K562 (cell line): Measurements from ENCODE around the gene RPS17. TPM values are rescaled to one million over a fixed set of nuclear protein-coding genes. Genes with fewer than 3 reads are reported as not detected.

Experiments used
- BRF1 ChIP-seq: IDR thresholded peaks from 3 replicates; pipeline ENCODE4 v1.6.1; 2011; ENCODE audit warnings: borderline replicate concordance, mild to moderate bottlenecking; ENCODE audit not compliant: insufficient read length; ENCODE audit errors: extremely low read depth
- MAFG ChIP-seq: fragments of 450-650 bp; conservative IDR thresholded peaks from 2 replicates; pipeline ENCODE4 v1.6.1; 2016; ENCODE audit warnings: missing genetic modification characterization, missing compliant biosample characterization
- MEIS2 ChIP-seq: fragments of 450-650 bp; IDR thresholded peaks from 2 replicates; pipeline ENCODE4 v1.6.1; 2014; ENCODE audit warnings: mild to moderate bottlenecking; ENCODE audit not compliant: partially characterized antibody
- MYBL2 ChIP-seq, 2 experiments: fragments of 450-650 bp in 1 of 2; sonication (generic) in 1 of 2; formaldehyde crosslinking in 1 of 2; IDR thresholded peaks; 2 replicates each; pipeline versions ENCODE4 v1.6.1 to v1.8.1; 2017 to 2022; ENCODE audit warnings: borderline replicate concordance in 1 of 2, inconsistent platforms in 1 of 2, low read depth in 1 of 2, mild to moderate bottlenecking in 1 of 2, missing genetic modification reagents in 1 of 2, moderate library complexity in 1 of 2
- NRF1 ChIP-seq, 2 experiments: fragments of 450-650 bp; IDR thresholded peaks in 1 of 2; conservative IDR thresholded peaks in 1 of 2; 2 replicates each; pipeline ENCODE4 v1.6.1; 2014; ENCODE audit warnings: mild to moderate bottlenecking in 2 of 2
- PURB ChIP-seq: sonication (generic); formaldehyde crosslinking; IDR thresholded peaks from 2 replicates; pipeline ENCODE4 v1.9.0; 2021; ENCODE audit warnings: low read depth, mild to moderate bottlenecking, missing genetic modification reagents
- ZBED1 ChIP-seq: IDR thresholded peaks from 2 replicates; pipeline ENCODE4 v1.6.1; 2014
- ZBTB7A ChIP-seq: IDR thresholded peaks from 2 replicates; pipeline ENCODE4 v1.6.1; 2011; ENCODE audit warnings: low read depth, mild to moderate bottlenecking, low read length, moderate library complexity, borderline replicate concordance; ENCODE audit not compliant: control insufficient read depth
- ZNF239 ChIP-seq: fragments of 250-450 bp; sonication (Bioruptor Pico); IDR thresholded peaks from 2 replicates; pipeline ENCODE4 v1.4.0; 2020; ENCODE audit warnings: mild to moderate bottlenecking
- ZNF551 ChIP-seq: fragments of 250-450 bp; sonication (Bioruptor Pico); IDR thresholded peaks from 2 replicates; pipeline ENCODE4 v1.5.0; 2021; ENCODE audit warnings: mild to moderate bottlenecking, moderate library complexity
- ZNF75A ChIP-seq: fragments of 450-650 bp; formaldehyde crosslinking; IDR thresholded peaks from 2 replicates; pipeline ENCODE4 v1.4.0; 2020; ENCODE audit warnings: mild to moderate bottlenecking
- ZNF785 ChIP-seq: fragments of 250-450 bp; sonication (Bioruptor Pico); IDR thresholded peaks from 2 replicates; pipeline ENCODE4 v1.4.0; 2020; ENCODE audit warnings: mild to moderate bottlenecking
- polyA plus RNA-seq, 8 experiments: library from polyadenylated mRNA; depleted of rRNA in 4 of 8; stranded (reverse) in 5 of 8; unstranded in 3 of 8; fragments of >200 nt; fragmentation: Nextera tagmentation in 2 of 8; fragmentation: Illumina TruSeq in 1 of 8; extraction: Ambion mirVana in 2 of 8; extraction: Trizol in 1 of 8; gene quantifications; 2 replicates each; pipeline versions ENCODE4 v1.2.1 to v1.2.3, GENCODE V29; 2011 to 2014; ENCODE audit warnings: inconsistent platforms in 1 of 8, missing spikeins in 1 of 8
- total RNA-seq, 7 experiments: library from RNA; depleted of rRNA in 6 of 7; stranded (reverse); fragments of >200 nt in 6 of 7; fragmentation: Illumina TruSeq in 2 of 7; extraction: Trizol in 2 of 7; gene quantifications; 2 replicates each; pipeline versions ENCODE4 v1.2.1 to v1.2.3, GENCODE V29; 2011 to 2021; ENCODE audit warnings: low replicate concordance in 1 of 7
- TF ChIP-seq, protein P1 (sequence below): fragments of 150-350 bp; conservative IDR thresholded peaks from 2 replicates; pipeline ENCODE4 v1.6.1; 2014; ENCODE audit warnings: low read length
- TF ChIP-seq, protein P2 (sequence below): IDR thresholded peaks from 2 replicates; pipeline ENCODE4 v1.6.1; 2012; ENCODE audit warnings: low read depth, low read length, improper control_type of control experiment, borderline replicate concordance
- TF ChIP-seq, protein P3 (sequence below), 2 experiments: fragments of 450-650 bp in 1 of 2; sonication (generic) in 1 of 2; formaldehyde crosslinking in 1 of 2; IDR thresholded peaks in 1 of 2; conservative IDR thresholded peaks in 1 of 2; 2 replicates each; pipeline versions ENCODE4 v1.6.1 to v1.8.1; 2016 to 2023; ENCODE audit warnings: mild to moderate bottlenecking in 2 of 2, moderate library complexity in 2 of 2, inconsistent platforms in 1 of 2, missing genetic modification reagents in 1 of 2
- TF ChIP-seq, protein P4 (sequence below): sonication (generic); formaldehyde crosslinking; IDR thresholded peaks from 2 replicates; pipeline ENCODE4 v1.8.0; 2023; ENCODE audit warnings: mild to moderate bottlenecking, missing genetic modification reagents

The RPS17 gene
- total and polyA plus RNA-seq, 9 of the 15 experiments (the other 6 are each of a cell fraction or from before 2014, with no cell fraction given): 1,988 to 6,515 (median 5,229) TPM

DNA sequence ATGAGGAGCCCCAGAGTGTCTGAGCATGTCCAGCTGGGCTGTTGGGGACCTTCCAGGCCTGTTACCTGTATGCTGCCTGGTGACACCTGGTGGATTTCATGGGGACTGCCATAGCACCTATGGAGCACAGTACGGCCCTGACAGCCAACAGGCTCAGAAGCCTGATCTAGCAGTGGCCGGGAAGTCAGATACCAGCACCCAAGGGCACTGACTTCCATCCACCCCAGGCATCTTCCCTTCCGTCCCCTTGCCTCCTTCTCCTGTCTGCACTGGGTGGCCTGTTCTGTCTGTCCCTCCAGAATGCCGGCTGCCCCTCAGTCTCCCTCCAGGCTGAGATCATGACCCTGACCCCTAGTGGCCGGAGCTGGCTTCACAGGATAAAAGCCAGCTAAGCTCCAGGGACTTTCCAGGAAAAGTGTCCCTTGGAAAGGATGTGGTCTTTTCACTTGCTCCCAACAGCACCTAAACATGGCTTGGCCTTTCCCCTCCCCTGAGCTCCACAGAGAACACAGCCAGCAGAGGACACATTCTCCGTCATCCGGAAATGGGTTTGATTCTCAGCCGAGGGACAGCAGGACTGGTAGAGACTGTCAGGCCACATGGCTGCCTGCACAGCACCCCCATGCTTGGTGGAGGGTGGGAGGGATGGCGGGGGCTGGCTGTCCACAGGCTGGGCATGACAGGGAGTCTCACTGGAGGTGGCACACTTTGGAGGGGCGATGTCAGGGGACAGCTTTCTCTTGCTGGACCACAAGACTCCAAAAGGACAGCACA is 9.5 kb downstream of the RPS17 start (continued):
- TF ChIP-seq MAFG: no peak
- TF ChIP-seq NRF1 (conservative IDR thresholded peaks at IDR 0.05 in 1 of 2, IDR thresholded peaks at IDR 0.05 in 1 of 2): peak in 1 of 2 experiments; percentile 25; a peak in 1 of 4 replicates
- TF ChIP-seq, protein P1, sequence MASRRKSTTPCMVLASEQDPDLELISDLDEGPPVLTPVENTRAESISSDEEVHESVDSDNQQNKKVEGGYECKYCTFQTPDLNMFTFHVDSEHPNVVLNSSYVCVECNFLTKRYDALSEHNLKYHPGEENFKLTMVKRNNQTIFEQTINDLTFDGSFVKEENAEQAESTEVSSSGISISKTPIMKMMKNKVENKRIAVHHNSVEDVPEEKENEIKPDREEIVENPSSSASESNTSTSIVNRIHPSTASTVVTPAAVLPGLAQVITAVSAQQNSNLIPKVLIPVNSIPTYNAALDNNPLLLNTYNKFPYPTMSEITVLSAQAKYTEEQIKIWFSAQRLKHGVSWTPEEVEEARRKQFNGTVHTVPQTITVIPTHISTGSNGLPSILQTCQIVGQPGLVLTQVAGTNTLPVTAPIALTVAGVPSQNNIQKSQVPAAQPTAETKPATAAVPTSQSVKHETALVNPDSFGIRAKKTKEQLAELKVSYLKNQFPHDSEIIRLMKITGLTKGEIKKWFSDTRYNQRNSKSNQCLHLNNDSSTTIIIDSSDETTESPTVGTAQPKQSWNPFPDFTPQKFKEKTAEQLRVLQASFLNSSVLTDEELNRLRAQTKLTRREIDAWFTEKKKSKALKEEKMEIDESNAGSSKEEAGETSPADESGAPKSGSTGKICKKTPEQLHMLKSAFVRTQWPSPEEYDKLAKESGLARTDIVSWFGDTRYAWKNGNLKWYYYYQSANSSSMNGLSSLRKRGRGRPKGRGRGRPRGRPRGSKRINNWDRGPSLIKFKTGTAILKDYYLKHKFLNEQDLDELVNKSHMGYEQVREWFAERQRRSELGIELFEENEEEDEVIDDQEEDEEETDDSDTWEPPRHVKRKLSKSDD: no peak
- no peak for TF ChIP-seq ZBED1
- TF ChIP-seq BRF1: no peak
- TF ChIP-seq, protein P2, sequence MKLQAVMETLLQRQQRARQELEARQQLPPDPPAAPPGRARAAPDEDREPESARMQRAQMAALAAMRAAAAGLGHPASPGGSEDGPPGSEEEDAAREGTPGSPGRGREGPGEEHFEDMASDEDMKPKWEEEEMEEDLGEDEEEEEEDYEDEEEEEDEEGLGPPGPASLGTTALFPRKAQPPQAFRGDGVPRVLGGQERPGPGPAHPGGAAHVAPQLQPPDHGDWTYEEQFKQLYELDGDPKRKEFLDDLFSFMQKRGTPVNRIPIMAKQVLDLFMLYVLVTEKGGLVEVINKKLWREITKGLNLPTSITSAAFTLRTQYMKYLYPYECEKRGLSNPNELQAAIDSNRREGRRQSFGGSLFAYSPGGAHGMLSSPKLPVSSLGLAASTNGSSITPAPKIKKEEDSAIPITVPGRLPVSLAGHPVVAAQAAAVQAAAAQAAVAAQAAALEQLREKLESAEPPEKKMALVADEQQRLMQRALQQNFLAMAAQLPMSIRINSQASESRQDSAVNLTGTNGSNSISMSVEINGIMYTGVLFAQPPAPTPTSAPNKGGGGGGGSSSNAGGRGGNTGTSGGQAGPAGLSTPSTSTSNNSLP: no peak
- no peak for TF ChIP-seq ZNF785 (CRISPR knock-in tag)
- no peak for TF ChIP-seq ZNF239 (CRISPR knock-in tag)
- no peak for TF ChIP-seq MEIS2
- TF ChIP-seq PURB (CRISPR knock-in tag): no peak
- TF ChIP-seq MYBL2 (IDR thresholded peaks at IDR 0.05; ENCODE audit: low read depth): no peak
- TF ChIP-seq MYBL2 (CRISPR knock-in tag; IDR thresholded peaks at IDR 0.05; ENCODE audit: borderline replicate concordance): no peak
- no peak for TF ChIP-seq ZNF551 (CRISPR knock-in tag)
- TF ChIP-seq ZNF75A: no peak
- TF ChIP-seq, protein P3, sequence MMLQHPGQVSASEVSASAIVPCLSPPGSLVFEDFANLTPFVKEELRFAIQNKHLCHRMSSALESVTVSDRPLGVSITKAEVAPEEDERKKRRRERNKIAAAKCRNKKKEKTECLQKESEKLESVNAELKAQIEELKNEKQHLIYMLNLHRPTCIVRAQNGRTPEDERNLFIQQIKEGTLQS (IDR thresholded peaks at IDR 0.05): no peak
- TF ChIP-seq, protein P3 (CRISPR knock-in tag; conservative IDR thresholded peaks at IDR 0.05): no peak
- TF ChIP-seq, protein P4, sequence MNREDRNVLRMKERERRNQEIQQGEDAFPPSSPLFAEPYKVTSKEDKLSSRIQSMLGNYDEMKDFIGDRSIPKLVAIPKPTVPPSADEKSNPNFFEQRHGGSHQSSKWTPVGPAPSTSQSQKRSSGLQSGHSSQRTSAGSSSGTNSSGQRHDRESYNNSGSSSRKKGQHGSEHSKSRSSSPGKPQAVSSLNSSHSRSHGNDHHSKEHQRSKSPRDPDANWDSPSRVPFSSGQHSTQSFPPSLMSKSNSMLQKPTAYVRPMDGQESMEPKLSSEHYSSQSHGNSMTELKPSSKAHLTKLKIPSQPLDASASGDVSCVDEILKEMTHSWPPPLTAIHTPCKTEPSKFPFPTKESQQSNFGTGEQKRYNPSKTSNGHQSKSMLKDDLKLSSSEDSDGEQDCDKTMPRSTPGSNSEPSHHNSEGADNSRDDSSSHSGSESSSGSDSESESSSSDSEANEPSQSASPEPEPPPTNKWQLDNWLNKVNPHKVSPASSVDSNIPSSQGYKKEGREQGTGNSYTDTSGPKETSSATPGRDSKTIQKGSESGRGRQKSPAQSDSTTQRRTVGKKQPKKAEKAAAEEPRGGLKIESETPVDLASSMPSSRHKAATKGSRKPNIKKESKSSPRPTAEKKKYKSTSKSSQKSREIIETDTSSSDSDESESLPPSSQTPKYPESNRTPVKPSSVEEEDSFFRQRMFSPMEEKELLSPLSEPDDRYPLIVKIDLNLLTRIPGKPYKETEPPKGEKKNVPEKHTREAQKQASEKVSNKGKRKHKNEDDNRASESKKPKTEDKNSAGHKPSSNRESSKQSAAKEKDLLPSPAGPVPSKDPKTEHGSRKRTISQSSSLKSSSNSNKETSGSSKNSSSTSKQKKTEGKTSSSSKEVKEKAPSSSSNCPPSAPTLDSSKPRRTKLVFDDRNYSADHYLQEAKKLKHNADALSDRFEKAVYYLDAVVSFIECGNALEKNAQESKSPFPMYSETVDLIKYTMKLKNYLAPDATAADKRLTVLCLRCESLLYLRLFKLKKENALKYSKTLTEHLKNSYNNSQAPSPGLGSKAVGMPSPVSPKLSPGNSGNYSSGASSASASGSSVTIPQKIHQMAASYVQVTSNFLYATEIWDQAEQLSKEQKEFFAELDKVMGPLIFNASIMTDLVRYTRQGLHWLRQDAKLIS (CRISPR knock-in tag): peak; percentile 57; the same call in 1 of the 2 replicates
- 0 out of 2 replicates have a peak, but pooled peaks have one; percentile 19 for TF ChIP-seq ZBTB7A
